Naive thymus-derived CD4-positive, alpha-beta T cell (primary cell): ENCODE measurements around the gene PROP1. TPM values are rescaled to one million over a fixed set of nuclear protein-coding genes. Genes with fewer than 3 reads are reported as not detected.

Experiments
- ATAC-seq: fragments of 150-1000 bp; cut with Tn5 transposase; 2 replicates; pipeline ENCODE4 v1.10.0; 2021; ENCODE audit warnings: mild to moderate bottlenecking, moderate library complexity
- CTCF ChIA-PET: fragments of 350-600 bp; sonication (Branson Sonifier 250); formaldehyde crosslinking; loops from one replicate; lab custom pipeline; 2021; ENCODE audit warnings: antibody characterized with exemption; lab: Charles Lee
- POLR2A ChIA-PET: fragments of 350-600 bp; sonication (Branson Sonifier 250); formaldehyde crosslinking; loops from one replicate; lab custom pipeline; 2021; ENCODE audit warnings: antibody characterized with exemption, inconsistent platforms; lab: Charles Lee
- DNase-seq, 9 donors: peaks; one replicate each; pipeline versions ENCODE4 v3.0.0 to v3.0.0-alpha.2; 2020 to 2022; ENCODE audit warnings: mixed read lengths in 1 of 9
- H3K27ac ChIP-seq: one replicate; pipeline ENCODE4 v1.7.0; 2013; ENCODE audit warnings: mild to moderate bottlenecking, low read depth, low read length, moderate library complexity
- H3K27me3 ChIP-seq, 2 donors: one replicate each; pipeline ENCODE4 v1.7.0; 2013; ENCODE audit warnings: low read length in 2 of 2, mild to moderate bottlenecking in 2 of 2, moderate library complexity in 2 of 2; ENCODE audit not compliant: control insufficient read depth in 2 of 2, insufficient read depth in 2 of 2
- H3K36me3 ChIP-seq, 3 experiments: 1 replicate in 2 of 3; 2 replicates in 1 of 3; pipeline ENCODE4 v1.7.0; 2013; ENCODE audit warnings: low read length in 3 of 3, mild to moderate bottlenecking in 3 of 3, moderate library complexity in 1 of 3; ENCODE audit not compliant: insufficient read depth in 3 of 3, control insufficient read depth in 2 of 3
- H3K4me1 ChIP-seq, 2 donors: one replicate each; pipeline ENCODE4 v1.7.0; 2013; ENCODE audit warnings: low read length in 2 of 2, mild to moderate bottlenecking in 2 of 2, moderate library complexity in 1 of 2; ENCODE audit not compliant: control insufficient read depth in 2 of 2, insufficient read depth in 2 of 2
- H3K4me3 ChIP-seq: 2 replicates; pipeline ENCODE4 v1.7.0; 2013; ENCODE audit warnings: mild to moderate bottlenecking, low read length
- H3K9me3 ChIP-seq, 3 experiments: 1 replicate in 2 of 3; 2 replicates in 1 of 3; pipeline ENCODE4 v1.7.0; 2013; ENCODE audit warnings: low read length in 3 of 3; ENCODE audit not compliant: control insufficient read depth in 2 of 3
- H3K27ac Mint-ChIP-seq, 9 donors: one replicate each; pipeline ENCODE4 v1.8.0; 2020 to 2022; ENCODE audit warnings: mixed read lengths in 9 of 9, mild to moderate bottlenecking in 8 of 9, moderate library complexity in 5 of 9, inconsistent platforms in 2 of 9
- H3K27me3 Mint-ChIP-seq, 5 donors: one replicate each; pipeline ENCODE4 v1.8.0; 2021 to 2022; ENCODE audit warnings: mixed read lengths in 5 of 5, mild to moderate bottlenecking in 1 of 5
- H3K36me3 Mint-ChIP-seq, 5 donors: one replicate each; pipeline ENCODE4 v1.8.0; 2020 to 2022; ENCODE audit warnings: mixed read lengths in 5 of 5, mild to moderate bottlenecking in 3 of 5, inconsistent platforms in 1 of 5
- H3K4me1 Mint-ChIP-seq, 7 donors: one replicate each; pipeline ENCODE4 v1.8.0; 2020 to 2022; ENCODE audit warnings: mixed read lengths in 7 of 7, mild to moderate bottlenecking in 3 of 7, inconsistent platforms in 1 of 7
- H3K4me3 Mint-ChIP-seq, 10 donors: one replicate each; pipeline ENCODE4 v1.8.0; 2020 to 2022; ENCODE audit warnings: mild to moderate bottlenecking in 10 of 10, mixed read lengths in 10 of 10, moderate library complexity in 6 of 10, inconsistent platforms in 2 of 10
- H3K9me3 Mint-ChIP-seq, 11 donors: one replicate each; pipeline ENCODE4 v1.8.0; 2020 to 2022; ENCODE audit warnings: mixed read lengths in 11 of 11, mild to moderate bottlenecking in 4 of 11, inconsistent platforms in 1 of 11, moderate library complexity in 1 of 11
- intact Hi-C, 2 donors: fragments of 100-400 bp; cut with micrococcal nuclease; formaldehyde crosslinking; loops; one replicate each; pipeline ENCODE4 v1.15.1; 2023
- polyA plus RNA-seq, 2 donors: library from polyadenylated mRNA; unstranded; fragments of 300-500 nt; fragmentation: Illumina TruSeq; gene quantifications; one replicate each; pipeline ENCODE4 v1.2.3, GENCODE V29; 2021
- total RNA-seq, 6 experiments: library from RNA in 5 of 6; stranded (reverse) in 5 of 6; gene quantifications; 1 replicate in 5 of 6; 2 replicates in 1 of 6; pipeline ENCODE4 v1.2.3 and lab custom pipeline; 2021 to 2026

Gene PROP1
- total and polyA plus RNA-seq, 7 experiments from 2014 or later: not detected

DNA sequence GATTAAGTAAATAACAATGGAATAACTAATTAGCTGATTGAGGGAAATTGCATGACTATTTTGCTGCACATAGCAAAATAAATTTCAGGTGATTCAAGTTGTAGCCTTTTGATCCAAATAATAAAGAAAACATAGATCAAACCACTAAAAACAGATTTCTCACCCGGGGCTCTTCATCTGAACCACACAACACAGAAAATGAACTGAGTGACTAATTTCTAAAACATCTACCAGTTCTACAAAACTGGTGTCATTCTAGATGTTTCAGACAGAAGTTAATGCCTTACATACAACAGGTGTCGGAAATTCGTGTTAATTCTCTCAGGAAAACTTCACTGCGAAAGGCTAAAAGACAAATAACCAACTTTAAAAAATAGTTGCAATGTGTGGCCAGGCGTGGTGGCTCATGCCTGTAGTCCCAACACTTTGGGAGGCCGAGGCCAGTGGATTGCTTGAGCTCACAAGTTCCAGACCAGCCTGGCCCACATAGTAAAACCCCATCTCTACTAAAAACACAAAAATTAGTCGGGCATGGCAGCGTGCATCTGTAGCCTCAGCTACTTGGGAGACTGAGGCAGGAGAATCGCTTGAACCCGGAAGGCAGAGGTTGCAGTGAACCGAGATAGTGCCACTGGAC, 6.9 kb downstream of the PROP1 start:
- H3K27ac ChIP-seq: no peak overlapping the region
- Mint-ChIP-seq H3K9me3 (no peaks in the 10 kb centered on the region), H3K4me1 (peaks cover 3 to 10% (median 5%) of the 10 kb centered on the region in 7 donors), H3K36me3 (peaks cover 0 to 3% (median 0%) of the 10 kb centered on the region in 5 donors), H3K27ac (no peak overlapping the region), H3K4me3 (no peak overlapping the region), H3K27me3 (peaks cover 26 to 45% (median 31%) of the 10 kb centered on the region in 5 donors)
- no peaks in the 10 kb centered on the region for H3K36me3 ChIP-seq
- ChIA-PET POLR2A (no interaction called here), CTCF (interaction anchor here (0.6 kb wide), 1 partner anchor 503 kb away, joined by 4 read pairs; no protein-coding TSS in a partner anchor)
- H3K4me3 ChIP-seq: no peak overlapping the region
- no peaks in the 10 kb centered on the region for H3K4me1 ChIP-seq
- H3K9me3 ChIP-seq: no peaks in the 10 kb centered on the region
- no peak for DNase-seq
- H3K27me3 ChIP-seq: peaks cover 0 to 10% of the 10 kb centered on the region in 2 donors
- intact Hi-C loops: no loop called here
- ATAC-seq: no peak

GRCh38 chr5:177987326-177987725, 8.7 kb downstream of the PROP1 start:
- Mint-ChIP-seq H3K27me3 (peaks cover 34 to 60% (median 43%) of the 10 kb centered on the region in 5 donors), H3K4me3 (no peak overlapping the region), H3K4me1 (peaks cover 3 to 13% (median 5%) of the 10 kb centered on the region in 7 donors), H3K27ac (no peak overlapping the region), H3K9me3 (no peaks in the 10 kb centered on the region), H3K36me3 (peaks cover 0 to 3% (median 0%) of the 10 kb centered on the region in 5 donors)
- DNase-seq: no peak
- no peaks in the 10 kb centered on the region for H3K9me3 ChIP-seq
- CTCF ChIA-PET: no interaction called here
- POLR2A ChIA-PET: no interaction called here
- intact Hi-C loops: no loop called here
- ATAC-seq: no peak
- H3K4me3 ChIP-seq: no peak overlapping the region
- no peaks in the 10 kb centered on the region for H3K36me3 ChIP-seq
- no peaks in the 10 kb centered on the region for H3K4me1 ChIP-seq
- no peak overlapping the region for H3K27ac ChIP-seq
- H3K27me3 ChIP-seq: peaks cover 0 to 27% of the 10 kb centered on the region in 2 donors

DNA sequence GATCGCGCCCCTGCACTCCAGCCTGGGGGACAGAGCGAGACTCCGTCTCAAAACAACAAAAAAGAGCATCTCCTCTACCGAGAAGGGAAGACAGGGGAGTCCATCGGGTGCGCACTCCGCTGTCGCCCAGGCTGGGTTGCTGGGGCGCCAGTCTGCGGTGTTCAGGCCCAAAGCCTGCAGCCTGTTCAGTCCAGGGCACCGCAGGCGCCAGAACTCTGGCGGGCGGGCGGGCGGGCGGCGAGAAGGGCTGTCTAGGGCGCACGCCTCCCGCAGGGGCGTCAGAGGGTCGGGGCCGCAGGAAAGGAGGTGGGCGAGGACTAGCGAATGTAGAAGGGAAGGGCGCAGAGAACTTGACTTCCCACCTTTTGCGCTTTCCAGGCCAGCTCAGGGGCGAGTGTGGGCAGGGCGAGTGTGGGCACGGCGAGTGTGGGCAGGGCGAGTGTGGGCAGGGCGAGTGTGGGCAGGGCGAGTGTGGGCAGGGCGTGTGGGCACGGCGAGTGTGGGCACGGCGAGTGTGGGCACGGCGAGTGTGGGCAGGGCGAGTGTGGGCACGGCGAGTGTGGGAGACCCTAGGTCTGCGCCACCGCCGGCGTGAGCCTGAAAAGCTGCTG, 10.5 kb downstream of the PROP1 start:
- Histone ChIP-seq H3K4me3 (no peak overlapping the region), H3K27me3 (peaks cover 0 to 36% of the 10 kb centered on the region in 2 donors), H3K27ac (no peak overlapping the region), H3K9me3 (no peaks in the 10 kb centered on the region), H3K36me3 (no peaks in the 10 kb centered on the region), H3K4me1 (no peaks in the 10 kb centered on the region)
- Mint-ChIP-seq H3K36me3 (no peaks in the 10 kb centered on the region), H3K27ac (no peak overlapping the region), H3K4me1 (peaks cover 4 to 13% (median 9%) of the 10 kb centered on the region in 7 donors), H3K27me3 (peaks cover 44 to 69% (median 55%) of the 10 kb centered on the region in 5 donors), H3K4me3 (peak overlapping the region in 8 of 10 donors; percentile 25 to 78 (median 56)), H3K9me3 (no peaks in the 10 kb centered on the region)
- ChIA-PET POLR2A (no interaction called here), CTCF (no interaction called here)
- ATAC-seq: no peak
- intact Hi-C loops: no loop called here
- DNase-seq: no peak

DNA sequence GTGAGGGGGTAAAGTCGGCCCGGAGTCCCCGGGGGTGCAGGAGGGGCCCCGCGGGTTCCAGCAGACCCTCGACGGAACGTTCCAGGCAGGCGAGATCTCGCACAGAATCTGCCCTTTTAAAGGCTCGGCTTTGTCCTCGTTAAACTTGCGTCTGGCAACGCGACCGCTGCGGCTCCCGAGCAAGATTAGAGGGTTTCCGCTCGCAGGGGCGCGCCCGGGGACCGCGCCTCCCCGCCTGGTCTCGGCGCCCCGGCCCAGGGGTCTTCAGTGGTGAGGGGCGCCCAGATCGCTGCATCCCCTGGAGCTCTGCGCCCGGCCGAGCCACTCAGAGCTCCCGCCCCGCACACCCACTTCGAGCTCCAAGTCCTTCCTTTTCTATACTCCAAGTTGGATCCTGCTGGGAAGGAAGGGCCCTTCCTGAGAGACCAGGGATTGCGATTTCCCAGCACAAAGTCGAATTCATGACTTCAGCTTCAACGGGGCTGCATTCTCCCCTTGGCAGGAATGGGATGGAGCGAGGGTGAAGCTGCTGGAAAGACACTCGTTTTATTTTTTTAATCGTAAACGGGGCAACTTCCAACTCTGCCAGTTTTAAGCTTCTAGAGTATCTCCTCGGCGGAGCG, 11.3 kb downstream of the PROP1 start:
- ATAC-seq (no peak), DNase-seq (no peak)
- intact Hi-C loops: loop anchor here in 1 of 2 donors (5.0 kb wide), 1 partner anchor 78 kb away; no protein-coding TSS in a partner anchor
- H3K36me3 Mint-ChIP-seq: no peaks in the 10 kb centered on the region
- peak overlapping the region in 9 of 10 donors; percentile 25 to 78 (median 61) for H3K4me3 Mint-ChIP-seq
- Histone ChIP-seq H3K27me3 (peaks cover 0 to 36% of the 10 kb centered on the region in 2 donors), H3K9me3 (no peaks in the 10 kb centered on the region), H3K4me1 (no peaks in the 10 kb centered on the region), H3K36me3 (no peaks in the 10 kb centered on the region), H3K4me3 (no peak overlapping the region), H3K27ac (no peak overlapping the region)
- H3K27me3 Mint-ChIP-seq: peaks cover 44 to 69% (median 55%) of the 10 kb centered on the region in 5 donors
- POLR2A ChIA-PET: no interaction called here
- H3K9me3 Mint-ChIP-seq: no peaks in the 10 kb centered on the region
- CTCF ChIA-PET: no interaction called here
- H3K27ac Mint-ChIP-seq: no peak overlapping the region
- H3K4me1 Mint-ChIP-seq: peaks cover 4 to 13% (median 9%) of the 10 kb centered on the region in 7 donors

DNA sequence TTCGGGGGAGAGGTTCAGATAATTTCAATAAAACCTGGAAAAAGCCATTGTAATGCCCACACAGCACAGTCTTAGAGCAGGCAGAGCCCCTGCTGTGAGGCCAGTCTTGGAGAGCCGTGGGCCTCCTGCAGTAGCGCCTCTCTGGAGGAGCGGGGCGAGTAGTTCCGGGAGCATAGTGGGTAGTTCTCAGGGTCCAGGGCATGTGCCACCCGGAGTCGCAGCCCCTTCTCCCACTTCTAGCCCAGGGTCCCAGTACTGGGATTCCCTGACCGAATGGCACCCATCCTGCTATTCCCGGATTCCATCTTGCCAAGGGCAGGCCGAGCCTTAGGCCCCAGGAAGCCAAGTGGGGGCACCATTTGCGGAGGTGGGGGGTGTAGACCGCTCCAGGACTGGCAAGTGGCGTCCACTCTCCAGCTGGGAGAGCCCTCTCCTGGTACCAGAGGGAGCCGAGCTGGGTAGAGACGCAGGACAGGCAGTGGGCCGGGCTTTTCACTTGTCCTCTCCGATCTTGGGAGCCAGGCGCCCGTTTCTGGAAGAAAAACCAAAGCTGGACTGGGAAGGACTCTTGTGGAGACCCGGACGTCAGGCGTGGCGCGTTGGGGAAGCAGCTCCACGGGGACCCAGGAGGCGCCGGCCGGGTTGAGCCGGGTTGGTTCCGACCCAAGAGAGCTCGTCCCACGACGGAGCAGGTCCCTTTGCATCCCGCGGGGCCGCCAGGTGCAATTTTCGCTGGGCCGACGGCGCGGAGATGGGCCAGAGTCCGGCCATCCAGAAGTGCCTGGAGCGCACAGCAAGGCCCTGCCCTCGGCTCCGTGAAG, 12.1 kb downstream of the PROP1 start:
- peaks cover 42 to 69% (median 55%) of the 10 kb centered on the region in 5 donors for H3K27me3 Mint-ChIP-seq
- H3K4me3 Mint-ChIP-seq: peak overlapping the region in 6 of 10 donors; percentile 26 to 78 (median 50)
- ChIA-PET CTCF (no interaction called here), POLR2A (no interaction called here)
- H3K9me3 ChIP-seq: no peaks in the 10 kb centered on the region
- H3K4me1 Mint-ChIP-seq: peaks cover 4 to 13% (median 9%) of the 10 kb centered on the region in 7 donors
- intact Hi-C loops: loop anchor here in 1 of 2 donors (5.0 kb wide), 1 partner anchor 78 kb away; no protein-coding TSS in a partner anchor
- no peaks in the 10 kb centered on the region for H3K36me3 Mint-ChIP-seq
- peaks cover 0 to 36% of the 10 kb centered on the region in 2 donors for H3K27me3 ChIP-seq
- H3K9me3 Mint-ChIP-seq: no peaks in the 10 kb centered on the region
- H3K4me3 ChIP-seq: no peak overlapping the region
- DNase-seq (no peak), ATAC-seq (no peak)
- no peak overlapping the region for H3K27ac ChIP-seq
- no peaks in the 10 kb centered on the region for H3K36me3 ChIP-seq
- H3K4me1 ChIP-seq: no peaks in the 10 kb centered on the region
- H3K27ac Mint-ChIP-seq: no peak overlapping the region

DNA sequence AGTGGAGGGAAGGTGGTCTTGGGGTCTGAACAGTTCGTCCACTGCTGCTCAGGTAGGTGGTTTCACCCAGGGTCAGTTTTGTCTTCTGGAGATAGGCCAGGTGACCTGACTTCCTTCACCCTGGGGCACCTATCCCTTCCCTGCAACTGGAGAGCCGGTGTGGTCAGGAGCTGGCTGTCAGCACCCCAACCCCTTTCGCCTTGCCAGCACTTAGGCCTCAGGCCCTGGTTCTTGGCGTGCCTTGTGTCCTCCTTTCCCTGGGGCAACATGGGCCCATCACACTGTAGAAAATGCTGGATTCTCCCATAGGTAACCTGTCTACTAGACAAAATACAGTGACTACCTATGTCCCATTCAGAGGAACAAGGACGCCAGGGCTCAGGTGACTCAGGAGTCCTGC, 13.1 kb downstream of the PROP1 start:
- Histone ChIP-seq H3K27me3 (peaks cover 0 to 36% of the 10 kb centered on the region in 2 donors), H3K4me3 (no peak overlapping the region), H3K9me3 (no peaks in the 10 kb centered on the region), H3K4me1 (no peaks in the 10 kb centered on the region), H3K27ac (no peak overlapping the region), H3K36me3 (no peaks in the 10 kb centered on the region)
- Mint-ChIP-seq H3K27ac (no peak overlapping the region), H3K36me3 (no peaks in the 10 kb centered on the region), H3K9me3 (no peaks in the 10 kb centered on the region), H3K4me3 (peak overlapping the region in 1 of 10 donors; percentile 15), H3K27me3 (peaks cover 40 to 69% (median 53%) of the 10 kb centered on the region in 5 donors), H3K4me1 (peaks cover 4 to 13% (median 9%) of the 10 kb centered on the region in 7 donors)
- ATAC-seq: no peak
- intact Hi-C loops: loop anchor here in 1 of 2 donors (5.0 kb wide), 1 partner anchor 79 kb away; no protein-coding TSS in a partner anchor
- ChIA-PET CTCF (no interaction called here), POLR2A (no interaction called here)
- DNase-seq: no peak
